CD4-positive, alpha-beta T cell treated with Interferon alpha-2 for 1 hour (primary cell): ENCODE data around the gene GK2.

ENCODE experiments used
- DNase-seq, 2 donors: peaks; one replicate each; pipeline ENCODE4 v3.0.0-alpha.2; 2020 to 2022

GK2 gene

GRCh38 chr4:79408063-79408462 is at the start of gene GK2:
TSS of gene GK2 (minus strand) at chr4:79408228. CDS start at chr4:79408200, 28 bp downstream.
- no peak for DNase-seq

- DNase-seq, result no peak
Observed at GRCh38 chr4:79455216-79455615, 47.2 kb upstream of the GK2 start.

GRCh38 chr4:79454656-79455055 is 46.6 kb upstream of the GK2 start:
- no peak for DNase-seq

- DNase-seq, result no peak
Observed at GRCh38 chr4:79450053-79450452, 42.0 kb upstream of the GK2 start.

GRCh38 chr4:79446145-79446544 is 38.1 kb upstream of the GK2 start:
- no peak for DNase-seq

GRCh38 chr4:79445371-79445781 is 37.3 kb upstream of the GK2 start:
- no peak for DNase-seq

- DNase-seq, result no peak
Observed at GRCh38 chr4:79442422-79442821, 34.4 kb upstream of the GK2 start.

GRCh38 chr4:79439489-79439888 is 31.5 kb upstream of the GK2 start:
- DNase-seq, result no peak

- no peak for DNase-seq
Observed at GRCh38 chr4:79431839-79432238, 23.8 kb upstream of the GK2 start.

GRCh38 chr4:79429113-79429903 is 21.3 kb upstream of the GK2 start:
- DNase-seq, result no peak

GRCh38 chr4:79426989-79427388 is 19.0 kb upstream of the GK2 start:
- DNase-seq, result no peak

- no peak for DNase-seq
Observed at GRCh38 chr4:79425586-79425985, 17.6 kb upstream of the GK2 start.

- DNase-seq, result no peak
Observed at GRCh38 chr4:79421483-79421882, 13.5 kb upstream of the GK2 start.

- DNase-seq, result no peak
Observed at GRCh38 chr4:79413886-79414285, 5.9 kb upstream of the GK2 start.

GRCh38 chr4:79413032-79413885 is 5.2 kb upstream of the GK2 start:
- no peak for DNase-seq

- DNase-seq, result no peak
Observed at GRCh38 chr4:79404666-79405065, 3.4 kb downstream of the GK2 start.

- no peak for DNase-seq
Observed at GRCh38 chr4:79403356-79403755, 4.7 kb downstream of the GK2 start.

- no peak for DNase-seq
Observed at GRCh38 chr4:79402332-79402851, 5.6 kb downstream of the GK2 start.

GRCh38 chr4:79399076-79399475 is 9.0 kb downstream of the GK2 start:
- DNase-seq, result no peak

GRCh38 chr4:79397951-79398350 is 10.1 kb downstream of the GK2 start:
- no peak for DNase-seq

- DNase-seq, result no peak
Observed at GRCh38 chr4:79396794-79397193, 11.2 kb downstream of the GK2 start.

- DNase-seq, result no peak
Observed at GRCh38 chr4:79395841-79396240, 12.2 kb downstream of the GK2 start.

GRCh38 chr4:79390890-79391289 is 17.1 kb downstream of the GK2 start:
- no peak for DNase-seq

- DNase-seq, result no peak
Observed at GRCh38 chr4:79385641-79386040, 22.4 kb downstream of the GK2 start.
